Measurements from ENCODE around the gene ZDHHC14.

DNA sequence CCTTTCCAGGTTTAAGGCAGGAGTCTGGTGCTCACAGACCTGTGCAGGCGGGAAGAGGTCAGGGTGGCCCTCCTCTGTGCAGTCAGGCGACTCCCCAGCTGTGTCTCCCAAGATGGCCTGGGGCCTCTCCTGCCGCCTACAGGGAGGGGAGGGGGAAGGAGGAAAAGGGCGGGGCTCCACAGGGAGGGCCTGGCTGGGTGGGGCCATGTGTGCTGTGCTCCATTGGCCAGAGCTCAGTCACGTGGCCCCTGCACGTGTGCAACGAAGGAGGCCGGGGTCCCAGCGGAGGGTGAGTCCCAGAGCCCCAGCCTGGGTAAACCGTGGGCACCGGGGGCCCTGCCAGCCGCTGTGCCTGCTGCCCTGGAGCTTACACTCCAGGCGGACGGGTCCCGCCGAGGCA, 211.6 kb downstream of the ZDHHC14 start:
- TF ChIP-seq, protein P1, sequence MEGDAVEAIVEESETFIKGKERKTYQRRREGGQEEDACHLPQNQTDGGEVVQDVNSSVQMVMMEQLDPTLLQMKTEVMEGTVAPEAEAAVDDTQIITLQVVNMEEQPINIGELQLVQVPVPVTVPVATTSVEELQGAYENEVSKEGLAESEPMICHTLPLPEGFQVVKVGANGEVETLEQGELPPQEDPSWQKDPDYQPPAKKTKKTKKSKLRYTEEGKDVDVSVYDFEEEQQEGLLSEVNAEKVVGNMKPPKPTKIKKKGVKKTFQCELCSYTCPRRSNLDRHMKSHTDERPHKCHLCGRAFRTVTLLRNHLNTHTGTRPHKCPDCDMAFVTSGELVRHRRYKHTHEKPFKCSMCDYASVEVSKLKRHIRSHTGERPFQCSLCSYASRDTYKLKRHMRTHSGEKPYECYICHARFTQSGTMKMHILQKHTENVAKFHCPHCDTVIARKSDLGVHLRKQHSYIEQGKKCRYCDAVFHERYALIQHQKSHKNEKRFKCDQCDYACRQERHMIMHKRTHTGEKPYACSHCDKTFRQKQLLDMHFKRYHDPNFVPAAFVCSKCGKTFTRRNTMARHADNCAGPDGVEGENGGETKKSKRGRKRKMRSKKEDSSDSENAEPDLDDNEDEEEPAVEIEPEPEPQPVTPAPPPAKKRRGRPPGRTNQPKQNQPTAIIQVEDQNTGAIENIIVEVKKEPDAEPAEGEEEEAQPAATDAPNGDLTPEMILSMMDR (IDR thresholded peaks at IDR 0.05): no peak
- TF ChIP-seq POLR2A (IDR thresholded peaks at IDR 0.05) (no peak), EP300 (IDR thresholded peaks at IDR 0.05) (no peak)
